Measurements from ENCODE around the gene PPP2R2C. TPM values are rescaled to one million over a fixed set of nuclear protein-coding genes. Genes with fewer than 3 reads are reported as not detected.

Gene PPP2R2C
- polyA plus RNA-seq, 1 donor (not counting 4 experiments of a cell fraction or from before 2014, with no cell fraction given), result 12.3 TPM

DNA sequence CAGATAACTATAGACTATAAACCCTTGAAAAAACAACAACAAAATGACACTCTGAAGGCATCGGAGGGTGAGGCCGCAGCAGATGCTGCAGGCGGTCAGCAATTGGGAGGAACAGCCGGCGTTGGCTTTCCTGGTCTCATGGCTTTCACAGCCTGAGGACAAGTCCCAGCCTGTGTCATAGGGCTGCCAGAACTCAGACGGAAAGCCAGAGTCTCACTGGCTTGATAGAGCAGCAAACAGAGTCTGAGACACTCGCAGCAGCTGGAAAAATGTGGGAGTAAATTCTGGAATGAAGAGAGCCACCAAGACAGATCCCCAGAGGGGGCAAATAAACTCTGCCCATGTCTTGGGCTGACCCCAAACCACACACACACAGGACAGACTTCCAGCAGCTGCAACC, 86.3 kb downstream of the PPP2R2C start:
- no peak for DNase-seq (ENCODE audit: low read depth, low spot score)
- Histone ChIP-seq H3K4me2 (ENCODE audit: control insufficient read depth, extremely low read depth, insufficient read depth, low read depth, low read length) (peak overlapping the region; percentile 45), H3K27ac (ENCODE audit: control insufficient read depth, insufficient read depth, low read length) (no peak overlapping the region), H4K20me1 (ENCODE audit: control insufficient read depth, extremely low read depth, insufficient read depth, low read length) (no peaks in the 10 kb centered on the region), H3K36me3 (ENCODE audit: control insufficient read depth in 2 of 2, extremely low read depth in 1 of 2, insufficient read depth in 2 of 2, low read length in 2 of 2) (no peaks in the 10 kb centered on the region), H3K9me1 (ENCODE audit: control insufficient read depth, extremely low read depth, insufficient read depth, low read length) (no peaks in the 10 kb centered on the region), H3K4me3 (ENCODE audit: control insufficient read depth in 2 of 3, extremely low read depth in 1 of 3, insufficient read depth in 2 of 3, low read depth in 1 of 3, low read length in 3 of 3) (no peak overlapping the region), H3K79me2 (ENCODE audit: control insufficient read depth, insufficient read depth, low read length) (no peaks in the 10 kb centered on the region), H3K9me3 (ENCODE audit: control insufficient read depth, low read depth, low read length) (no peaks in the 10 kb centered on the region), H2AFZ (ENCODE audit: control insufficient read depth, low read length) (no peak overlapping the region), H3K27me3 (ENCODE audit: control insufficient read depth, extremely low read depth, insufficient read depth, low read length) (no peaks in the 10 kb centered on the region), H3K9ac (ENCODE audit: control insufficient read depth, extremely low read depth, insufficient read depth, low read length) (no peak overlapping the region), H3K4me1 (ENCODE audit: control insufficient read depth, extremely low read depth, insufficient read depth, low read length) (peaks cover 9% of the 10 kb centered on the region)
- no peak for FAIRE-seq
- TF ChIP-seq, protein P1, sequence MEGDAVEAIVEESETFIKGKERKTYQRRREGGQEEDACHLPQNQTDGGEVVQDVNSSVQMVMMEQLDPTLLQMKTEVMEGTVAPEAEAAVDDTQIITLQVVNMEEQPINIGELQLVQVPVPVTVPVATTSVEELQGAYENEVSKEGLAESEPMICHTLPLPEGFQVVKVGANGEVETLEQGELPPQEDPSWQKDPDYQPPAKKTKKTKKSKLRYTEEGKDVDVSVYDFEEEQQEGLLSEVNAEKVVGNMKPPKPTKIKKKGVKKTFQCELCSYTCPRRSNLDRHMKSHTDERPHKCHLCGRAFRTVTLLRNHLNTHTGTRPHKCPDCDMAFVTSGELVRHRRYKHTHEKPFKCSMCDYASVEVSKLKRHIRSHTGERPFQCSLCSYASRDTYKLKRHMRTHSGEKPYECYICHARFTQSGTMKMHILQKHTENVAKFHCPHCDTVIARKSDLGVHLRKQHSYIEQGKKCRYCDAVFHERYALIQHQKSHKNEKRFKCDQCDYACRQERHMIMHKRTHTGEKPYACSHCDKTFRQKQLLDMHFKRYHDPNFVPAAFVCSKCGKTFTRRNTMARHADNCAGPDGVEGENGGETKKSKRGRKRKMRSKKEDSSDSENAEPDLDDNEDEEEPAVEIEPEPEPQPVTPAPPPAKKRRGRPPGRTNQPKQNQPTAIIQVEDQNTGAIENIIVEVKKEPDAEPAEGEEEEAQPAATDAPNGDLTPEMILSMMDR (optimal IDR thresholded peaks at IDR 0.05 in 1 of 3, IDR thresholded peaks at IDR 0.05 in 1 of 3, conservative IDR thresholded peaks at IDR 0.05 in 1 of 3; ENCODE audit: extremely low read depth in 1 of 3, insufficient read depth in 2 of 3, low read length in 3 of 3), result no peak
- TF ChIP-seq EZH2 (IDR thresholded peaks at IDR 0.05; ENCODE audit: low read length), result no peak
- dilution Hi-C loops (cut with MboI; ENCODE audit: extremely low pct_ligation_motif_present, low sequenced_read_pairs), result no loop called here

GRCh38 chr4:6385288-6385687, 87.1 kb downstream of the PPP2R2C start:
- no peak for FAIRE-seq

More at GRCh38 chr4:6385288-6385687, 87.1 kb downstream of the PPP2R2C start:
- Histone ChIP-seq H3K4me3 (ENCODE audit: control insufficient read depth in 2 of 3, extremely low read depth in 1 of 3, insufficient read depth in 2 of 3, low read depth in 1 of 3, low read length in 3 of 3) (no peak overlapping the region), H3K4me1 (ENCODE audit: control insufficient read depth, extremely low read depth, insufficient read depth, low read length) (peaks cover 8% of the 10 kb centered on the region), H3K27ac (ENCODE audit: control insufficient read depth, insufficient read depth, low read length) (no peak overlapping the region), H3K79me2 (ENCODE audit: control insufficient read depth, insufficient read depth, low read length) (no peaks in the 10 kb centered on the region), H3K36me3 (ENCODE audit: control insufficient read depth in 2 of 2, extremely low read depth in 1 of 2, insufficient read depth in 2 of 2, low read length in 2 of 2) (peaks cover 0 to 2% of the 10 kb centered on the region in 2 experiments), H3K4me2 (ENCODE audit: control insufficient read depth, extremely low read depth, insufficient read depth, low read depth, low read length) (no peak overlapping the region), H3K9ac (ENCODE audit: control insufficient read depth, extremely low read depth, insufficient read depth, low read length) (no peak overlapping the region), H3K9me3 (ENCODE audit: control insufficient read depth, low read depth, low read length) (no peaks in the 10 kb centered on the region), H2AFZ (ENCODE audit: control insufficient read depth, low read length) (no peak overlapping the region), H4K20me1 (ENCODE audit: control insufficient read depth, extremely low read depth, insufficient read depth, low read length) (no peaks in the 10 kb centered on the region), H3K9me1 (ENCODE audit: control insufficient read depth, extremely low read depth, insufficient read depth, low read length) (no peaks in the 10 kb centered on the region), H3K27me3 (ENCODE audit: control insufficient read depth, extremely low read depth, insufficient read depth, low read length) (no peaks in the 10 kb centered on the region)
- dilution Hi-C loops (cut with MboI; ENCODE audit: extremely low pct_ligation_motif_present, low sequenced_read_pairs), result no loop called here
- no peak for DNase-seq (ENCODE audit: low read depth, low spot score)
- TF ChIP-seq EZH2 (IDR thresholded peaks at IDR 0.05; ENCODE audit: low read length), result no peak
- TF ChIP-seq, protein P1 (optimal IDR thresholded peaks at IDR 0.05 in 1 of 3, IDR thresholded peaks at IDR 0.05 in 1 of 3, conservative IDR thresholded peaks at IDR 0.05 in 1 of 3; ENCODE audit: extremely low read depth in 1 of 3, insufficient read depth in 2 of 3, low read length in 3 of 3), result no peak
